ENCODE measurements around the gene MX1. TPM values are rescaled to one million over a fixed set of nuclear protein-coding genes. Genes with fewer than 3 reads are reported as not detected.

The MX1 gene
- total RNA-seq, 1 experiment from 2014 or later, result 6.4 TPM

- intact Hi-C loops (cut with micrococcal nuclease; ENCODE audit: unreplicated experiment), result no loop called here
These were observed 71.0 kb downstream of the MX1 start for GRCh38 chr21:41497008-41497407.

GRCh38 chr21:41497788-41498187, 71.7 kb downstream of the MX1 start:
- H3K9me3 ChIP-seq (ENCODE audit: insufficient read depth, low read depth), result no peaks in the 10 kb centered on the region
- no peak overlapping the region for H3K4me2 ChIP-seq
- H3K27me3 ChIP-seq (ENCODE audit: insufficient read depth, low read depth), result no peaks in the 10 kb centered on the region
- no peaks in the 10 kb centered on the region for H4K20me1 ChIP-seq (ENCODE audit: insufficient read depth)
- BruUV-seq (replicated peaks), result no TSS peak
- H3K36me3 ChIP-seq (ENCODE audit: low read depth), result no peaks in the 10 kb centered on the region
- no peaks in the 10 kb centered on the region for H3K4me1 ChIP-seq (replicated peaks; ENCODE audit: insufficient read depth)
- no peak overlapping the region for H2AFZ ChIP-seq
- no peaks in the 10 kb centered on the region; the same call in 1 of the 2 replicates for H3F3A ChIP-seq (ENCODE audit: insufficient read depth, low read depth)
- no peak for DNase-seq
- H3K4me3 ChIP-seq, result no peak overlapping the region
- H3K27ac ChIP-seq, result no peak overlapping the region
- TF ChIP-seq CTCF (conservative IDR thresholded peaks at IDR 0.05), result no peak
- TF ChIP-seq EZH2 (IDR thresholded peaks at IDR 0.05; ENCODE audit: low read depth), result no peak
- ChIA-PET POLR2A (ENCODE audit: unreplicated experiment) (no interaction called here), CTCF (no interaction called here)
- intact Hi-C loops (cut with micrococcal nuclease; ENCODE audit: unreplicated experiment), result no loop called here
- no peaks in the 10 kb centered on the region for H3K9me2 ChIP-seq (ENCODE audit: insufficient read depth)
- no peaks in the 10 kb centered on the region for H3K79me2 ChIP-seq (ENCODE audit: low read depth)

More at GRCh38 chr21:41497008-41497407, 71.0 kb downstream of the MX1 start:
- ChIA-PET CTCF (no interaction called here), POLR2A (ENCODE audit: unreplicated experiment) (no interaction called here)
- Histone ChIP-seq H3K27me3 (ENCODE audit: insufficient read depth, low read depth) (no peaks in the 10 kb centered on the region), H3K4me3 (no peak overlapping the region), H3K36me3 (ENCODE audit: low read depth) (no peaks in the 10 kb centered on the region), H2AFZ (no peak overlapping the region), H4K20me1 (ENCODE audit: insufficient read depth) (no peaks in the 10 kb centered on the region), H3F3A (ENCODE audit: insufficient read depth, low read depth) (no peaks in the 10 kb centered on the region; the same call in 1 of the 2 replicates), H3K9me2 (ENCODE audit: insufficient read depth) (no peaks in the 10 kb centered on the region), H3K27ac (no peak overlapping the region), H3K4me2 (no peak overlapping the region), H3K79me2 (ENCODE audit: low read depth) (no peaks in the 10 kb centered on the region), H3K4me1 (replicated peaks; ENCODE audit: insufficient read depth) (no peaks in the 10 kb centered on the region), H3K9me3 (ENCODE audit: insufficient read depth, low read depth) (no peaks in the 10 kb centered on the region)
- no peak for DNase-seq
- TF ChIP-seq CTCF (conservative IDR thresholded peaks at IDR 0.05), result no peak
- no peak for TF ChIP-seq EZH2 (IDR thresholded peaks at IDR 0.05; ENCODE audit: low read depth)
- BruUV-seq (replicated peaks), result no TSS peak

- no peaks in the 10 kb centered on the region for H3K9me3 ChIP-seq (ENCODE audit: insufficient read depth, low read depth)
- TF ChIP-seq CTCF (conservative IDR thresholded peaks at IDR 0.05) (no peak), EZH2 (IDR thresholded peaks at IDR 0.05; ENCODE audit: low read depth) (no peak)
- no peak overlapping the region for H2AFZ ChIP-seq
- H3K4me3 ChIP-seq, result no peak overlapping the region
- no peak overlapping the region for H3K4me2 ChIP-seq
- H4K20me1 ChIP-seq (ENCODE audit: insufficient read depth), result no peaks in the 10 kb centered on the region
- H3K27ac ChIP-seq, result no peak overlapping the region
- CTCF ChIA-PET, result no interaction called here
- no peak for DNase-seq
- no peaks in the 10 kb centered on the region for H3K36me3 ChIP-seq (ENCODE audit: low read depth)
- no peaks in the 10 kb centered on the region for H3K4me1 ChIP-seq (replicated peaks; ENCODE audit: insufficient read depth)
- H3K9me2 ChIP-seq (ENCODE audit: insufficient read depth), result no peaks in the 10 kb centered on the region
- intact Hi-C loops (cut with micrococcal nuclease; ENCODE audit: unreplicated experiment), result loop anchor here (10.0 kb wide), 1 partner anchor 105 kb away; no protein-coding TSS in a partner anchor
- H3K79me2 ChIP-seq (ENCODE audit: low read depth), result no peaks in the 10 kb centered on the region
- H3K27me3 ChIP-seq (ENCODE audit: insufficient read depth, low read depth), result no peaks in the 10 kb centered on the region
- POLR2A ChIA-PET (ENCODE audit: unreplicated experiment), result no interaction called here
- H3F3A ChIP-seq (ENCODE audit: insufficient read depth, low read depth), result no peaks in the 10 kb centered on the region; the same call in 1 of the 2 replicates
- no TSS peak for BruUV-seq (replicated peaks)
These were observed 73.9 kb downstream of the MX1 start for GRCh38 chr21:41499920-41500319.

Measured in PC-9 (cell line).